ENCODE measurements around the gene ZNF750.
A peak's percentile ranks its signal among the peaks of the same experiment; 100 is the strongest.

The ZNF750 gene

DNA sequence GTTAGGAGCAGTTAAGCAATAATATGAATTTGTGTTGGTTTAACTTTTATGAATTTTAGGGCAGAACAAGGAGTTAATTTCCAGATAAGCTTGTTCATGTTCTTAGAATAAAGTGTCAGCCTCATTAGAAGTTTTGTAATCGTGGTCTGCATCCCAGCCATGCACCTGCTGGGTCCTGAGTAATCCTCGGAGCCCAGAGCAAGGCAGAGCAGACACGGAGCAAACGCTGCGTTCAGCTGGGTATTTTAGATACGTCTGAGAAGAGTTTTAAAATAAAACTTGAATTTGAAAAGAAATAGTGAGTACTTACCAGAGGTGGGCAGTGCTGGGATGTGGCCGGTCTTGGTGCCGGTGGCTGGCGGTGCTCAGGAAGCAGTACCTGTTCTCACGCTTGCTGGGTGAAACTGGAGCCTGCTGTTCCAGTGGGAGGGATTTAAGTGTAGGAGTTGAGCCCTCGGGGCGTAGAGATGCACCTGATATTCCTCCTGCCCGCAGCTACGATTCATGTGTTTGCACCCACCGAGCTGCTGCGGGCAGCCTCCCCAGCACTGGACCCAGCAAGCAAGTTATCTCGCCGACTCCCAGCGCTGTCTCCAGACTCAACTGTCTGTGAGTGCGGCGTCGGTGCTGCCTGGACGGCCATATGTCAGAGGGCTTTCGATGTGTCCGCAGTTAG lies at the start of gene ZNF750:
Gene ZNF750, minus strand, starts transcription at position 406 of the 676 bp plus-strand sequence. CDS start 7,568 bp downstream, outside the sequence.
- H3K36me3 ChIP-seq (ENCODE audit: control insufficient read depth, insufficient read depth, low read length) = peaks cover 4% of the 10 kb centered on the region; the same call in 1 of the 2 replicates
- H3K9ac ChIP-seq (ENCODE audit: low read length) = peak within 1 kb of the TSS; percentile 1
- peaks cover 41% of the 10 kb centered on the region for H3K4me1 ChIP-seq (ENCODE audit: control insufficient read depth, insufficient read depth, low read length)
- no peak within 1 kb of the TSS for H3K4me3 ChIP-seq (ENCODE audit: low read depth, low read length)
- no peaks in the 10 kb centered on the region for H3K9me3 ChIP-seq (ENCODE audit: control insufficient read depth, insufficient read depth, low read depth, low read length)
- no peaks in the 10 kb centered on the region for H3K27me3 ChIP-seq (ENCODE audit: control insufficient read depth, insufficient read depth, low read length)
- H3K27ac ChIP-seq (ENCODE audit: low read depth, low read length) = no peak within 1 kb of the TSS

DNA sequence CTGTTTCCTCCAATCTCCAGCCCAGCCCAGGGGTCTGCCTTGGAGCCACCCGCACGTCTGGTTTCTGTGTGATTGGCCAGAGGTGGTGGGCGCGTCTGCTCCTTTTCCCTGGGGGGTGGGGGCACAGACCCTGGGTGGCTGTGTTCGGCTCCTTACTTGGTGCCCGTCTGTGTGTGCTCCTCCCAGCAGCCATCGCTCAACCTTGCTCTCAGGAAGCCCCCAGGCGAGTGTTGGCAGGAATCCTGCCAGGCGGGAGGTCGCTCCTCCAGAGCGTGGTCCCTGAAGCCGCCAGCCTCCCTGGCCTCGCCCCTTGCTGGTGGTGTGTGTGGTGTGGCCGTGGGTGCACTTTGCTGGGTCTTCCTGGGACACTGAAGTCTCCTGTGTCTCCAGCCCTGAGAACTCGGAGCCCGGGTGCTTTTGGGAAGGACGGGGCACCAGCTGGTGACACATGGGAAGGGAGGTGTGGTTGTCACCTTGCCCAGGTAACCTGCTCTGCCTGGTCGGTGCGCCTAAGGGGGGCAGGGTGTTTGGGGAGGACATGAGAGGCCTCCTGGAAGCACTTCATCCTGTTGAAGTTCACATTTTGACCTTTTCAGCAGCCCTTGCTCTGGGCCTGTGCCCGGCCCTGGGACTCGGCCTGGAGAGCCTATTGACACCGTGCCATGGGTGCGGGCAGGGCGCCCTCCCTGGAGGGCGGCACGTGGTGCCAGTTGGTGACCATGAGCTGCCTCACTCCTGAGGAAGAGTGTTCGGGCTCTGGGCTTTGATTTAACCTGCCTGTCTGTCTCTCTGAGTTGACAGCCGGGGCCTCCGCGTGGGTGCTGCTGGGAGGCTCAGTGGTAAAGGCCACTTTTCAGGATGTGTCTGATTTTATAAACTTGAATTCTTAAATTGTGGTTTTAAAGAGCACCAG lies 49.0 kb upstream of the ZNF750 start:
- Histone ChIP-seq H3K36me3 (ENCODE audit: control insufficient read depth, insufficient read depth, low read length) (peaks cover 51% of the 10 kb centered on the region), H3K27me3 (ENCODE audit: control insufficient read depth, insufficient read depth, low read length) (no peaks in the 10 kb centered on the region), H3K4me1 (ENCODE audit: control insufficient read depth, insufficient read depth, low read length) (peaks cover 23% of the 10 kb centered on the region), H3K27ac (ENCODE audit: low read depth, low read length) (peak overlapping the region; percentile 69), H3K9ac (ENCODE audit: low read length) (no peak overlapping the region), H3K4me3 (ENCODE audit: low read depth, low read length) (no peak overlapping the region), H3K9me3 (ENCODE audit: control insufficient read depth, insufficient read depth, low read depth, low read length) (no peaks in the 10 kb centered on the region)

DNA sequence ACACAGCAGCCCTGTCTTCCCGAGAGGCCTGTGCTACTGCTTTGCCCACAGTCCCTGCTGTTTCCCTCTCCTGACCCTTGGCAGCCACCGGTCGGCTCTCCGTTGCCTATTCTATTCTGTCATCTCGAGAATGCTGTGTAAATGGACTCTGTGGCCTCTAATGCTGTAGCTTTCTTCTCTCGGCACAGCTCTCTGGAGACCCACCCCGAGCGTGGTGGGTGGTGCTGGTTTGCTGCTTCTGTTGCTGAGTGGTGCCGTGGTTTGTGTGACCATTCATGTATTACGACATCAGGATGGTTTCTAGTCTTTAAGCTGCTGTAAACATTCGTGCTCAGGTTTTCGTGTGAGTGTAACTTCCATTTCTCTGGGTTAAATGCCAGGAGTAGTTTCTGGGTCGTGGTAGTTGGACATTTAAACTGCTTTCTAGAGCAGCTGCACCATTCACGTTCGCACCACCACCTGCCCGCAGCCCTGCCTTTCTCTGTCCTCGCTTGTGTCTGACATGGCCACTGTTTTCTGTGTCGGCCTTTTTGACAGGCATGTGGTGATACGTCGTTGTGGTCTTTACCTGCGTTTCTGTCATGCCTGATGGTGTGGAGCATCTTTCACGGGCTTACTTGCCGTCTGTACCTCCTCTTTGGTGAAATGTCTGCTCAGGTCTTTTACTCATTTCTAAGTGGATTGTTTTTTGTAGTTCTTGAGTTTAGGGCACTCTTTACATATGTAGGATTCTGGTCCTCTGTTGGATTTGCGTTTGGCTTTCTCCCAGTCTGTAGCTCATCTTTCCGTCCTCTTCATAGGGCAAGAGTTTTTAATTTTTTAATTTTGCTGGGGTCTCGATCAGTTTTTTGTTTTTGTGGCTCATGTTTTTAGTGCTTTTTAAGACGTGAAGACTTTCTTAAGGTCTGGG lies 47.7 kb upstream of the ZNF750 start:
- Histone ChIP-seq H3K9me3 (ENCODE audit: control insufficient read depth, insufficient read depth, low read depth, low read length) (no peaks in the 10 kb centered on the region), H3K9ac (ENCODE audit: low read length) (no peak overlapping the region), H3K4me3 (ENCODE audit: low read depth, low read length) (no peak overlapping the region), H3K27ac (ENCODE audit: low read depth, low read length) (no peak overlapping the region), H3K27me3 (ENCODE audit: control insufficient read depth, insufficient read depth, low read length) (no peaks in the 10 kb centered on the region), H3K4me1 (ENCODE audit: control insufficient read depth, insufficient read depth, low read length) (peaks cover 24% of the 10 kb centered on the region), H3K36me3 (ENCODE audit: control insufficient read depth, insufficient read depth, low read length) (peaks cover 46% of the 10 kb centered on the region)

DNA sequence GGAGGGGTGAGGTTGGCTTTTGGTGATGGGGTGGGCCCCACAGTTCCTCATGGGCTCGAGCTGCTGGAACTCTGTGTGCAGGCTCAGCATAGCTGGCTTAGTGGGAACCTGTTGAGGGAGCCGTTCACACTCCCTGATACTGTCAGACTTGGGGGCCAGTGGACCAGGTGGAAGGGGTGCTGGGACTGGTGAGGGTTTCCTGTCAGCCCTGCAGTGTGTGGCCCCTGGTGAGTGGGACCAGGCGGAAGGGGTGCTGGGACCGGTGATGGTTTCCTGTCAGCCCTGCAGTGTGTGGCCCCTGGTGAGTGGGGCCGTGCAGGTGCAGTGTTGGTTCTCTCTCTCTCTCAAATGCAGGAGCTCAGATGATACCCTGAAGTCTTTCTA lies 45.1 kb upstream of the ZNF750 start:
- H3K27me3 ChIP-seq (ENCODE audit: control insufficient read depth, insufficient read depth, low read length) = no peaks in the 10 kb centered on the region
- H3K9ac ChIP-seq (ENCODE audit: low read length) = no peak overlapping the region
- no peak overlapping the region for H3K4me3 ChIP-seq (ENCODE audit: low read depth, low read length)
- no peak overlapping the region for H3K27ac ChIP-seq (ENCODE audit: low read depth, low read length)
- H3K9me3 ChIP-seq (ENCODE audit: control insufficient read depth, insufficient read depth, low read depth, low read length) = no peaks in the 10 kb centered on the region
- peaks cover 30% of the 10 kb centered on the region for H3K4me1 ChIP-seq (ENCODE audit: control insufficient read depth, insufficient read depth, low read length)
- peaks cover 34% of the 10 kb centered on the region for H3K36me3 ChIP-seq (ENCODE audit: control insufficient read depth, insufficient read depth, low read length)

DNA sequence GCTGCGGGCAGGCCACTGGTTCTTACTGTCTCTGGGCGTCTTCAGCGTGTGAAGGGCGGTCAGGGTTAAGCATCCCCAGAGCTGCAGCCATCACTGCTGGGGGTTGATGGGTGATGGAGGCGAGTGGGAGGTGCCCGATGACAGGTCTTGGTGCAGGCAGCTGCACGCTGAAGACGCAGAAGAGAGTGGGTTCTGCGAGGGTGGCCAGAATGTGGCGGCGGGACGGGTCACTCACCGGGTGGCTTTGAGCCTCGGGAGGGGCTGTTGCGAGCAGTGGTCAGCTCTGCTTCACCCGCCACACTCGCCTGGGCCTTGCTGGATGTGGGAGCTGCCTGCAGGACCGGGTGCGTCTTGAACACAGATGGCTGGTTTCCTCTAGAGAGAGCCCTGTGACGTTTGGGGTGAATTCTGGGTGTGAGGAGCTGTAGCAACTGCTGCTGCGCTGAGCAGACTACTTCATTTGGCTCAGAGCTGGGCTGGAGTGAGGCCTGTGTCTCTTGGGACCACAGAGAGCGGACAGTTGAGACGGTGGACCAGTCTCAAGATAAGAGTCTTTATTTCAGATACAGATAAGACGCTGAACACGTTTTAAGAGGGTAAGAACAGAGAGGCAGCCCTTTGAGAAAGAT lies 44.6 kb upstream of the ZNF750 start:
- Histone ChIP-seq H3K9ac (ENCODE audit: low read length) (no peak overlapping the region), H3K36me3 (ENCODE audit: control insufficient read depth, insufficient read depth, low read length) (peaks cover 31% of the 10 kb centered on the region), H3K9me3 (ENCODE audit: control insufficient read depth, insufficient read depth, low read depth, low read length) (no peaks in the 10 kb centered on the region), H3K4me1 (ENCODE audit: control insufficient read depth, insufficient read depth, low read length) (peaks cover 25% of the 10 kb centered on the region), H3K27me3 (ENCODE audit: control insufficient read depth, insufficient read depth, low read length) (no peaks in the 10 kb centered on the region), H3K27ac (ENCODE audit: low read depth, low read length) (no peak overlapping the region), H3K4me3 (ENCODE audit: low read depth, low read length) (no peak overlapping the region)

DNA sequence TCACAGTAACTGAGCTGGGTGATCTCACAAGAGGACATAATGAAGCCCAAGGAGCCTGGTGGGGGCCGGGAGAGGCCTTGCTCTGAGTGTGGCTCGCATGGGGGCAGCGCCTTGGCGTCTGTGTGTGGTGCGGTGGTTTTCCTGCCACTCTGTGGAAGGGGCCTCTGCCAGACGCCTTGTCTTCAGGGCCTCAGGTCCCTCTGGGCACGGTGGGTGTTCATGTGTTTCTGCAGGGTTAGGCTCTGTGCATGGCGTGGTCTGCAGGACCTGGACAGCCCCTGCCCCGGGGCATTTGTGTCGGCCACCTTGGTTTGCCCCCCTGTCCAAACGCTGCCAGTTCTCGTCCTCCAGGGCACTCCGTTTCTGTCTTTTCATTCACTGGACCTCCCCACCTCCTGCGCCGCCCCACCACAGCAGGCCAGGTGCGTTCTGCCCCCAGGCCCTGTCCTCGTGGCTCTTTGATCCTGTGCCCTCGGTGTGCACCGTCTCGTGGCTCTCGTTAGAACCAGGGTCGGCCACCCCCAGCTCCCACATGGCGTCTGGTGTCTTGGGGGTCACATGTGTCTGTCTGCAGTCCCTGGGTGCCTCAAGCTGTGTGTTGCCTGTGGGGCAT lies 43.7 kb upstream of the ZNF750 start:
- Histone ChIP-seq H3K9me3 (ENCODE audit: control insufficient read depth, insufficient read depth, low read depth, low read length) (no peaks in the 10 kb centered on the region), H3K4me3 (ENCODE audit: low read depth, low read length) (no peak overlapping the region), H3K27ac (ENCODE audit: low read depth, low read length) (peak overlapping the region; percentile 65), H3K36me3 (ENCODE audit: control insufficient read depth, insufficient read depth, low read length) (peaks cover 35% of the 10 kb centered on the region), H3K27me3 (ENCODE audit: control insufficient read depth, insufficient read depth, low read length) (no peaks in the 10 kb centered on the region), H3K4me1 (ENCODE audit: control insufficient read depth, insufficient read depth, low read length) (peaks cover 16% of the 10 kb centered on the region), H3K9ac (ENCODE audit: low read length) (no peak overlapping the region)

DNA sequence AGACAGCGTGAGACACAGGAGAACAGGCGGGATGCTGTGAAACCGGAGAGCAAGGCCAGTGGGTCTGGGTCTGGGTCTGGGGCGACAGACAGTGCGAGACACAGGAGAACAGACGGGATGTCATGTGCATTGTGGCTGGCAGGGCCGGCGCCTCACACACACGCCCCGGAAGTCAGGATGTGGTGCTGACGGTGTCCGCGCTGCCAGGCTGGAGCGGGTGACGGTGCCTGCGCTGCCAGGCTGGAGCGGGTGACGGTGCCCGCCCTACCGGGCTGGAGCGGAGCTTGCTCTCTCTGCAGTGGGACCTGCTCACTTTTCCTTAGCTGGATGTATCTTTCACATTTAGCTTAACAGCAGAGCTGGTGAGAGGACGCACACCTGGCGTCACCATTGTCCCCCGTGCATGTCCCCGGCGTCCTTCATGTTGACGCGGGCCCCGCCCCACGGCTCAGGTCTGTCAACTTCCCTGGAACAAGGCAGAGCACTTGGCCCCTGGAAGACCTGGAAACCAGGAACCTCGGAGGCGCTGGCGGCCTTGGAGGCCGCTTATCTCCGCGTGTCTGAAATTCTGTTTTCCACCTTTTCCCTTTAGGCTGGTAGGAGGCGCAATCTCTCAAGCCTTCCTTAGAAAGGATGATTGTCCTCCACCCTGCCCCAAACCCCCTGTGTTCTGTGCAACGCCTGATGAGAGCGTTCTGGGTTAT lies 43.0 kb upstream of the ZNF750 start:
- Histone ChIP-seq H3K9ac (ENCODE audit: low read length) (no peak overlapping the region), H3K9me3 (ENCODE audit: control insufficient read depth, insufficient read depth, low read depth, low read length) (no peaks in the 10 kb centered on the region), H3K27ac (ENCODE audit: low read depth, low read length) (peak overlapping the region; percentile 65; the same call in 1 of the 2 replicates), H3K36me3 (ENCODE audit: control insufficient read depth, insufficient read depth, low read length) (peaks cover 39% of the 10 kb centered on the region), H3K4me1 (ENCODE audit: control insufficient read depth, insufficient read depth, low read length) (peaks cover 12% of the 10 kb centered on the region; the same call in 1 of the 2 replicates), H3K27me3 (ENCODE audit: control insufficient read depth, insufficient read depth, low read length) (no peaks in the 10 kb centered on the region), H3K4me3 (ENCODE audit: low read depth, low read length) (no peak overlapping the region)

DNA sequence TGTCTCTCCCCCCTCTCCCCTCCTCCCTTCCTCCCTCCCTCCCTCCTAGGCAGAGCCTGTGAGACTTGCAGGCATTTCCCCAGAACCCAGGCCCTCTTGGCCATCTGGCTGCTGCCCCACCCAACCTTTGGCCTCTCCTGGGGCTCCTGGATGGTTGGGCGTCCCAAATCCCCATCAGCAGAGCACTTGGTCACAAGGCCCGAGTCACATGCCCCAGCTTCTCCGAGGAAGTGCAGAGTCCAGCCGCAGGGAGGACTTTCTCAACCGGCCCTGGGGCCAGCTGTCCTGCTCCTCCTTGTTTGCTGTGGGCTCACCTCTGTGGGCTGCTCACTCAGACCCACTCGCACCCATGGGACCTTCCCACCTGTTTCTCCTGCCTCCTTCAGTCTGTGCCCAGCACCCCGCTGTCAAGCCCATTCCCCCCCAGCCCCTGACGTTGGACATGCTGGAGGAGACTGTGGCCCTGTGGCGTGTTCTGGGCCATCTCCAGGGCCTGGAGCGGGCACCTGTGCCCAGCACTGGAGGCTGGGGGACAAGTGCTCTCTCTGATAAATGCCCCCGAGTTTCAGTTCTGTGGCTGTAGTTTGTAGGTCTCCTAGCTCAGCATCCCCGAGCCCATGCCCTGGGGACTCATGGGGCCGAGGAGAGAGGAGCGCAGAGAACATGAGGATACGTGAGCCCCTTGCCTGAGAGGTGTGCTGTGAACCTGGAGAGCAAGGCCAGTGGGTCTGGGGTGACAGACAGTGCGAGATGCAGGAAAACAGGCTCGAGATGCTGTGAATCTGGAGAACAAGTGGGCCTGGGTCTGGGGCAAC lies 42.3 kb upstream of the ZNF750 start:
- Histone ChIP-seq H3K27ac (ENCODE audit: low read depth, low read length) (0 out of 2 replicates have a peak overlapping the region, but pooled peaks have one; percentile 44), H3K27me3 (ENCODE audit: control insufficient read depth, insufficient read depth, low read length) (no peaks in the 10 kb centered on the region), H3K9me3 (ENCODE audit: control insufficient read depth, insufficient read depth, low read depth, low read length) (no peaks in the 10 kb centered on the region), H3K4me3 (ENCODE audit: low read depth, low read length) (no peak overlapping the region), H3K4me1 (ENCODE audit: control insufficient read depth, insufficient read depth, low read length) (peaks cover 12% of the 10 kb centered on the region; the same call in 1 of the 2 replicates), H3K36me3 (ENCODE audit: control insufficient read depth, insufficient read depth, low read length) (peaks cover 33% of the 10 kb centered on the region), H3K9ac (ENCODE audit: low read length) (peak overlapping the region; percentile 30)

DNA sequence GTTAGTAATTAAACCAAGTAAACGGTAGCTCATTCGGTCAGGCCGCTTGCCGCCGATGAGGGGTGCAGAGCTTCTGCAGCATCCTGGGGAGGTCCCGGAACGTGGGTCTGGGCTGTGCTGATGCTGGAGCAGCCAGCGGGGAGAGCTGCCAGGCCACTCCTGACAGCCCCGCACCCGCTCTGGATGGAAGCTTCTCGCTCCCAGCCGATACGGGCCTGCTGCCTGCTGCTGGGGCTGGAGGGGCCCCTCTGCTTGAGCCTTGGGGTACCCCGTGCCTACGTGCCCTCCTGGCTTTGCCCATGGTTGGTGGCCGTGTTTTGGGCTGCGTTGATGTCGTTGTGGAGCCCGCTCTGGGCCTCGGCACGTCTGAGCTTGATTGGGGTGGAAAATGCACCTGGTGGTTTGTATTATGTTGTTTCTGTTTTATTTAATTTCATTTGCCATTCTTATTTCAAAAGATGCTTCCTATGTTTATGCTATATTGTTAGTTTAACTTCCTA lies 41.6 kb upstream of the ZNF750 start:
- Histone ChIP-seq H3K9ac (ENCODE audit: low read length) (no peak overlapping the region), H3K4me3 (ENCODE audit: low read depth, low read length) (no peak overlapping the region), H3K4me1 (ENCODE audit: control insufficient read depth, insufficient read depth, low read length) (peaks cover 19% of the 10 kb centered on the region; the same call in 1 of the 2 replicates), H3K27ac (ENCODE audit: low read depth, low read length) (0 out of 2 replicates have a peak overlapping the region, but pooled peaks have one; percentile 44), H3K9me3 (ENCODE audit: control insufficient read depth, insufficient read depth, low read depth, low read length) (no peaks in the 10 kb centered on the region), H3K36me3 (ENCODE audit: control insufficient read depth, insufficient read depth, low read length) (peaks cover 29% of the 10 kb centered on the region), H3K27me3 (ENCODE audit: control insufficient read depth, insufficient read depth, low read length) (no peaks in the 10 kb centered on the region)

Data from HUES6 (cell line).